HG03103 (cell line): Measurements from ENCODE around the gene GSTM5.
"Not testable (repeated sequence)": the region's sequence is repeated elsewhere in the genome, so short reads cannot be mapped to it uniquely, and the experiment has no call there.

Source experiments
- ATAC-seq: cut with Tn5 transposase; IDR thresholded peaks from one replicate; pipeline ENCODE4 v1.9.1; 2021; ENCODE audit warnings: low read depth; ENCODE audit not compliant: unreplicated experiment

The GSTM5 gene

GRCh38 chr1:109759513-109760334 lies 47.7 kb downstream of the GSTM5 start:
- ATAC-seq, result no peak

- ATAC-seq, result no peak
Observed at GRCh38 chr1:109760581-109761226, 48.7 kb downstream of the GSTM5 start.

- no peak for ATAC-seq
Observed at GRCh38 chr1:109761227-109762038, 49.4 kb downstream of the GSTM5 start.

GRCh38 chr1:109762039-109762585 lies 50.1 kb downstream of the GSTM5 start:
- ATAC-seq, result no peak

- ATAC-seq, result no peak
Observed at GRCh38 chr1:109762821-109763645, 51.0 kb downstream of the GSTM5 start.

GRCh38 chr1:109763646-109764415 lies 51.8 kb downstream of the GSTM5 start, which contains the start of gene EPS8L3:
EPS8L3 (minus strand) TSS chr1:109763923; CDS start chr1:109761749, 2,174 bp downstream.
- ATAC-seq, result no peak

- ATAC-seq, result no peak
Observed at GRCh38 chr1:109764561-109765482, 52.8 kb downstream of the GSTM5 start.

- ATAC-seq, result no peak
Observed at GRCh38 chr1:109765483-109765815, 53.4 kb downstream of the GSTM5 start.

GRCh38 chr1:109765896-109766615 lies 54.0 kb downstream of the GSTM5 start:
- no peak for ATAC-seq

- not testable (repeated sequence) for ATAC-seq
Observed at GRCh38 chr1:109766991-109767636, 55.1 kb downstream of the GSTM5 start.
